ENCODE data around the gene CLCA2.

The CLCA2 gene

DNA sequence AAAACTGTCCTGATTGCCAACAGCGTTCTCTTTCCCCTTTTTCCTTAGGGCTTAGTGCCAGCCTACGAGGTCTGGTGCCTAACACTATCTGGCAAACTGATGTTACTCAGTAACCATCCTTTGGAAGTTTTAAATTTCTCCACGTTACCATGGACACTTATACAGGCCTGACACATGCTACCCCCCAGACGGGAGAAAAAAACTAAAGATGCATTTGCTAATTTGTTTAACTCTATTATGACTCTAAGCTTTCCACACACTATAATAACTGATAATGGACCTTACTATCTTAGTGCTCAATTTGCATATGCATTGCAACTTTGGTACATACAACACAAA, 81.6 kb downstream of the CLCA2 start:
- Histone ChIP-seq H3K36me3 (no peaks in the 10 kb centered on the region), H3K4me3 (ENCODE audit: low read depth, low read length) (no peak overlapping the region), H3K9me3 (ENCODE audit: severe bottlenecking) (no peaks in the 10 kb centered on the region), H3K27ac (no peak overlapping the region), H3K27me3 (ENCODE audit: insufficient read depth, low read depth, severe bottlenecking) (no peaks in the 10 kb centered on the region)
- no peak for DNase-seq
- no peak for TF ChIP-seq CTCF (IDR thresholded peaks at IDR 0.05; ENCODE audit: low read depth, low read length)
